SKM-1 (cell line): Measurements from ENCODE around the gene SLIT1.

Experiments used
- DNase-seq: peaks from one replicate; lab custom pipeline; 2025; ENCODE audit not compliant: unreplicated experiment; lab: John Stamatoyannopoulos, UW

Gene SLIT1

GRCh38 chr10:97006364-97006763 is 179.4 kb downstream of the SLIT1 start:
- DNase-seq: no peak

- no peak for DNase-seq
Measured at GRCh38 chr10:97005349-97005748, 180.4 kb downstream of the SLIT1 start.

GRCh38 chr10:97004591-97004990 is 181.2 kb downstream of the SLIT1 start:
- no peak for DNase-seq

- DNase-seq: no peak
Measured at GRCh38 chr10:97003804-97004201, 182.0 kb downstream of the SLIT1 start.

GRCh38 chr10:97003151-97003803 is 182.5 kb downstream of the SLIT1 start:
- DNase-seq: no peak

- no peak for DNase-seq
Measured at GRCh38 chr10:97002670-97003069, 183.1 kb downstream of the SLIT1 start.

- DNase-seq: no peak
Measured at GRCh38 chr10:97001183-97001991, 184.4 kb downstream of the SLIT1 start.

GRCh38 chr10:97000487-97001182 is 185.1 kb downstream of the SLIT1 start:
- no peak for DNase-seq

GRCh38 chr10:96999987-97000386 is 185.8 kb downstream of the SLIT1 start:
- DNase-seq: no peak

- DNase-seq: no peak
Measured at GRCh38 chr10:96999337-96999736, 186.4 kb downstream of the SLIT1 start.

- no peak for DNase-seq
Measured at GRCh38 chr10:96998329-96998888, 187.3 kb downstream of the SLIT1 start.

GRCh38 chr10:96996275-96996965 is 189.3 kb downstream of the SLIT1 start:
- DNase-seq: no peak

- DNase-seq: no peak
Measured at GRCh38 chr10:96995851-96996250, 189.9 kb downstream of the SLIT1 start.

- no peak for DNase-seq
Measured at GRCh38 chr10:96992721-96993120, 193.0 kb downstream of the SLIT1 start.

GRCh38 chr10:96991313-96991841 is 194.4 kb downstream of the SLIT1 start:
- no peak for DNase-seq

- no peak for DNase-seq
Measured at GRCh38 chr10:96988426-96988825, 197.3 kb downstream of the SLIT1 start.

GRCh38 chr10:96987842-96988175 is 197.9 kb downstream of the SLIT1 start:
- no peak for DNase-seq

GRCh38 chr10:96987141-96987841 is 198.5 kb downstream of the SLIT1 start:
- no peak for DNase-seq

GRCh38 chr10:96986200-96986856 is 199.4 kb downstream of the SLIT1 start:
- DNase-seq: no peak
